Erythroblast (primary cell): ENCODE data around the gene SLC10A7.

Experiments used
- DNase-seq, 2 experiments: peaks; one replicate each; lab custom pipeline; 2025; lab: John Stamatoyannopoulos, UW
- GATA1 ChIP-seq: IDR thresholded peaks from 2 replicates; pipeline ENCODE4 v1.6.1; 2011; ENCODE audit warnings: low read depth, mild to moderate bottlenecking, control low read depth, low read length, moderate library complexity
- POLR2A ChIP-seq: IDR thresholded peaks from 2 replicates; pipeline ENCODE4 v1.6.1; 2011; ENCODE audit warnings: mild to moderate bottlenecking, low read length

Gene SLC10A7

DNA sequence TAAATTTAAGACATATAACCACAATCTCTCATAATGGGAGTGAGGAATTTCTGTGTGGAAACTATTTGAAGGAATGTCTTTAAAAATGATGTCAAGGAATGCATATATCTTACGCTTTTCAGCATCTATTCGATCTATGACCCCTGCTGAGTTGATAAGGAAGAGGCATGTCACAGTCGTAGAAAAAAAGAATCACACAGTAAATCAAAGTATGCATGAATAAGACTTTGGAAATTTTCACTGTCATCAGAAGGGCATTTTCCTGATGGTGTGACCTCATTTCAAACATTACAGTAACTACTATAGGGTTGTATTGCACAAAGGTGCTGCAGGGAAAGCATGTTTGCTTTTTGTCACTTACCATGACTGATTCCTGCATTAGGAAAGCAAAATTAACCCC lies 265.9 kb downstream of the SLC10A7 start:
- no peak for DNase-seq
- no peak for TF ChIP-seq GATA1

DNA sequence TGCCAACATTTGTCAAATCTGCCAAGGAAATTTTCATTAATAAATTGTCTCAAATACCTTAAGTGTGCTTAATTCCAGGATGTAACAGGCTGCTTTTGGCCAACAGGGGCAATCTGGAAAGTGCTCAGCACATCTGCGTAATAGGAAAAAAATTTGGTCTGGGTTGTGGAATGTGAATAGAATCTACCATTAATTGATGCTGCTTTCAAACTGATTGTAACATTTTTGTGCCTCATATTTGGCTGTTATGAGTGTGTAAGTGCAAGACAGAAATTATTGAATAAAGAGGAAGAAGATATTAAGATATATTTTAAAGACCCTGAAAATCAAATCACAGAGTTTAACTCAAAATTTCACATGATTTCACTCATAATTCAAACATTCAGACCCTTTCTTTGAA lies 266.3 kb downstream of the SLC10A7 start:
- DNase-seq, result no peak
- no peak for TF ChIP-seq POLR2A
- no peak for TF ChIP-seq GATA1

DNA sequence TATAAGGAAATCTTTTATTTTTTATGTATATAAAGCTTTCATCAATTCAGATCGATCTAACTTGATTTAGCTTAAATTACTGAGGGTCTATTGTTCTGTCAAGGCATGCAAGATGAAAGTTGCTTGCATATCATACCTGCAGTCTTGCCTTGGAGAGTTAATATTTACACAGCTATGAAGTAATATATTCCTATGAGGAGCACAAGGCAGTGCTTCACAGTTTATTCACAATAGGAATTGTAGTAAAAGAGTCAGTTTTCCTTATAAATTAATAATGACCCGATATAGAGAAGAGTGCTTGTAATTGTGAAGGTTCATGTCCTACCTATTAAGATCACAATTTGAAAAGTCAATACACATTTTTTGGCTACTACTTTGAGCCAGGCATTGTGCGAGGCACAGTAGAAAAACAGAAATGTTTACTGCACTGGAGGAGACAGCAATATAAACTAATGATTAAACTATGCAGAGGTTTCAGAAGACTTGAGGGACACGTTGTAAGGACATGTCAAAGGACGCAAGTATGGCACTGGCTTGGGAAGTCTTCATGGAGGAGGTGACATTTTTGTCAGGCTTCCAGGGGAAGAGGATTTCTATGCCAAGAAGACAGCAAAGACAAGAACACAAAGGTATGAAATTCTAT lies 268.6 kb downstream of the SLC10A7 start:
- no peak for DNase-seq
- TF ChIP-seq POLR2A (no peak), GATA1 (no peak)

DNA sequence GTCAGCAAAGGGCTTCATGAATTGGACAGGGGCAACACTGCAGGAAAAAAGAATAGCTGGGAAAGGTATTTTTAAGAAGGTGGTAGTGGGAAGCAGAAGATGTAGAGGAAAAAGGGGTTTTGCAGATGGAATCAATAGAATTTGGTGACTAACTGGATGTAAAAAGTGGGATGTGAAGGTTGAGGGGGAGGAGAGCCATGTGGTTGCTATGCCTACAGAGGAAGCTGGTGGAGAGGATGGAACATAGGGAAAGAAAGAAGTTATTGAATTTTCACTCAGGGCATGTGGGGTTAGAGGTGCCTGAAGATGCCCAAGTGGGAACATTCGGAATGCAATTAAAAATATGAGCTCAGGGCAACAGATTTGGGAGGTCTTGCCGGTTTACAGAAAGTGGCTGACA lies 274.4 kb downstream of the SLC10A7 start:
- TF ChIP-seq GATA1 (no peak), POLR2A (no peak)
- no peak for DNase-seq

DNA sequence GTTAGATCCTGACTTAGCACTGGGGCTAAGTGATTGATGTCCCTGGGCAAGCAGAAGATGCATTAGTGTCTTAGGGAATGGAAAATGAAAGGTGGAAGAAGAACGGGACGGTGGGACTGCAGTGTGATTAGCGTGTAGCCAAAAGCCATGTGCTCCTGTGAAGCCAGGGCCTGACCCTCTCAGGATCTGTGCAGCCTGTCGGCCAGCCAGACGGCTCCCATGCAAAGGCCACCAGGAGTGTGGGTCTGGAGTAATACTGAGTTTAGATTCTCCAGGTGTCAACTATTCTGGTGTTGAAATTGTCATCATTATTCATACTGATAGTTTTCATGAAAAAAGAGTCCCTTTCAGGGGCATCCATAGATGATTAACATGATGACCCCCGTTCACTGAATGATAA lies 275.4 kb downstream of the SLC10A7 start:
- no peak for TF ChIP-seq GATA1
- TF ChIP-seq POLR2A, result no peak
- no peak for DNase-seq

DNA sequence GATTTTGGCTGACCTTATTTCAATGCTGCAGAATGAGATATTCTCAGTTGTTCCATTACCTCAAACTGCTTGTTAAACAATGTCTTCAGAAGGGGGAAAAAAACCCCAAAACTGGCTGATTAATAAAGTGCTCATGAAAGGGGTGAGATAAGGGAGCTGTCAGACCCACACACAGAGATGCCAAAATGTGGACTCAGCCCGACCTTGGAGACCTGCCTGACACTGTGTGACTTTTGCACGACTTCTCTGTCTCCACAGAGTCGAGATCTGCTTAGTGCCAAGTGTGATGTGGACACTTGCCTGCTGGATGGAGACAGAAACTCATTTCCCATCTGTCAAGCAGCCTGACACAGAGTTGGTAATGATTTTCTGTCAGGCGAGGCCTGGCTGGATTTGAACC lies 275.9 kb downstream of the SLC10A7 start:
- DNase-seq, result no peak

DNA sequence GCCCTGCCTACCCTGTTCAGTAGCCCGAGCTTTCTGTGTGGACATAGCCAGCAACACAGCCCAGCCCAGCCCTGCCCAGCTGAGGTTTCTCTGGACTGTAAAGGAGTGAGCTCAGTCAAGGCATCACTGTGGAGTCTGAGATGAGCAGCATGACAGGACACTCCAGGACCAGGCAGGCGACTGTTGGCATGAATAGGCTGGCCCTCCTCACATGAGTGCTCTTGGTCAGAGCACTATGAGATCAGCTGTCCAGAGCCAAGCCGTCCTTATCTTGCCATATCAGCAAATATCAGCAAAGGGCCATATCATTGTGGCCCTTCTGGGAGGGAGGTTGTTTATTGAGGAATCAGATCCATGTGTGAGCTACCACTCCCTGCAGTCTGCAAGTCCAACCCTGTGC lies 276.5 kb downstream of the SLC10A7 start:
- TF ChIP-seq POLR2A (no peak), GATA1 (no peak)

More for the DNA sequence above, 275.9 kb downstream of the SLC10A7 start:
- no peak for TF ChIP-seq POLR2A
- TF ChIP-seq GATA1, result no peak

DNA sequence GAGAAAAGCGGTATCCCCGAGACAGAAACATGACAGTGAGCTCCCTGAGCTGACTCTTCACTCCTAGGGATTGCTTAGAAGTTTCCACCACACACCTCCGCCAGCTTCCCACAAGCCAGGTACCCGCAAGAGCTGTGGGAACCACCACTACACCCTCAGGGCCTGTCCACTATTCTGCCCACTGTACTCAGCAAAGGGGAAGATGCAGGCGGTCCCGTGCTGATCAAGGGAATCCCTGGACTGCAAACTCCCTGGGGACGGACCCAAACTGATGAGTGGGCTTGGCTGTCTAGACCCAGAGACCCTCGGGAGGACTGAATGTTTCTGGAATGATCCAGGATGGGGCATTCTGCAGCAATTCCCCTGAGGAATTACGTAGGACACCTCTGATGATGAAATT lies 277.2 kb downstream of the SLC10A7 start:
- no peak for DNase-seq
- TF ChIP-seq GATA1 (no peak), POLR2A (no peak)

More for the DNA sequence above, 276.5 kb downstream of the SLC10A7 start:
- peak; percentile 6 to 60 for DNase-seq

DNA sequence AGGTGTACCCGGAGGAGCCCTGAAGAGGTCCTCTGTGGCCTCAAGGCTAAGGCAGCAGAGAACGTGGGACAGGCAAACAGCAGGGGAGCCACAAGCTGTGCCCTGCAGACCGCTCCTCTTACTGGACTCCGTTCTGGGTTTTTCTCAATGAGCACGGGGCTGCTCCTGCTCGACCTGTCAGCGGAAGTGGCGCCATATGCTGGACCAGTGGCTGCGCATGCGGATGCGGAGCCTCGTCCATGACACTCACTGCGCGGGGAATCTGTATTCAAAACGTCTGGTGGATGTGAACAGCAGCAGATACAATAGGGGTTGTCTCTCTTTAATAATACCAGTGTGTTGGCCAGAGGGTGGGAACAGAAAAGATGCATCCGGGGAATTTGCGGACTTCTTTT lies 277.9 kb downstream of the SLC10A7 start:
- TF ChIP-seq POLR2A (no peak), GATA1 (no peak)
- DNase-seq, result no peak

DNA sequence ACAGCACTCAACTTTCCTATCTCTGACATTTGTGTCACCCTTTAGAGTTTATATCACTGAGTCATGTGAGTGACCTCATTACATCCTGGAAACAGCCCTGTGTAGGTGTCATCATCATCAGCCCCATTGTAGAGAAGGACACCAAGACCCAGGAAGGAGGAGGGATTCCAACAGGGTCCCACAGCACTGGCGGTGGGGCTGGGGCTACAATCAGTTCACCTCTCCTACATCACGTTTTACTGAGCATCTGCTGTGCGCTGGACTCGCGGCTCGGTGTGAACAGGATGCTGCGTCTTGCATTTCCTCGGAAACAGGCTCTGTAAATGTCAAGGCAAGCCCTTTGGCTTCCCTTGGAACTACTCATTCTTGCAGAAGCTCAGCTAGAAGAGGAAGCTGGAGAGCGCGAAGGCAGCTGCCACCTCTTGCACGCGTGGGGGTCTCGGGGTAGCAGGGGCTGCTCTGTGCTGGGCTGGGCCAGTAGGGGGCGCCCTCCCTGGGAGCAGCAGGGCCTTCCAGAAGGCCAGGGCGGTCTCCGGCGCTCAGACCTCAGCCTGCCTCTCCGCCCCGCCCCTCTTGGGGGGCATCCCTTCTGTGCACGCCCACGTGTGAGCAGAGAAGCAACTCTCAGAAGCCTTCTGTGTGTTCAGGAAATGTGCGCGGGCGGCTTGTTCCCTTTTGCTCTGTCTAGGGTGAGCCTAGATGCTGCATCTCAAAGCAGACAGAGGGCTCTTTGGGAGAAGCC lies 278.4 kb downstream of the SLC10A7 start:
- TF ChIP-seq GATA1 (no peak), POLR2A (no peak)
- DNase-seq, result peak; percentile 17 to 48

DNA sequence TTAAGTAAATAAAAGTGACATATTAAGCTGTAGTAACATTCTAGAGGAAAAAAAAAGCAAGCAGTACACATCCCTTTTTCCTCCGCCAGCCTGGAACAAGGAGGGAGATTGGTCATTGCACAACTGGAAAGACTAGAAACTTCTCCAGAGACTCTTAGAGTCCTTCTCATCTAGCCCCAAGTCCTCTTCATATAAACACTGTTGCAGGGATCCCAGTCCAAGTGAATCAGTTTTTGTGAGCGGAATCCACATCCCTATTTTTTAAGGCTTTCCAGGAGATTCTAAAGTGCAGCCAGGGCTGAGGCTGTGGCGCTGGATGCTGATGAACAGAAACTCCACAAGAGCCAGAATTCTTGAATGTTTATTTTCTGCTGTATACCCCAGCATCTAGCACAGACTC lies 283.6 kb downstream of the SLC10A7 start:
- TF ChIP-seq GATA1, result no peak
- TF ChIP-seq POLR2A, result no peak
- DNase-seq, result no peak

DNA sequence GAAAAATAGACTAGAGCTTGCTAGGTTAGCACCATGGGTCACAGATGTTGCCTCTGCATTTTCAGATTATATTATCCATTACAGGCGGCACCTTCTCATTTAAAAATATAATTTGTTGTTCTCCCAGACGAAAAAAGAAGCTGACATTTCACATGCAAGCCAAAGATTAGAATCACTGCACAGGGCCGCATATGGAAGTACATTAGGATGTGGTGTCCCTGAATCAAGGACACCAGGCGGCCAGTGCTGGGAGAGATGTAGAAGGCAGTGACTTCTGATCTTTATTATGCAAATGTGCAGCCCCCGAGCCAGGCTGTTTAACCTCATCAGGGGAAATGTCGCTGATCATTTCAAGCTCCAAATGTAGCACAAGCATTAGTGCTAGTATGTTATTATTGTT lies 284.6 kb downstream of the SLC10A7 start:
- TF ChIP-seq POLR2A (no peak), GATA1 (no peak)
- no peak for DNase-seq

DNA sequence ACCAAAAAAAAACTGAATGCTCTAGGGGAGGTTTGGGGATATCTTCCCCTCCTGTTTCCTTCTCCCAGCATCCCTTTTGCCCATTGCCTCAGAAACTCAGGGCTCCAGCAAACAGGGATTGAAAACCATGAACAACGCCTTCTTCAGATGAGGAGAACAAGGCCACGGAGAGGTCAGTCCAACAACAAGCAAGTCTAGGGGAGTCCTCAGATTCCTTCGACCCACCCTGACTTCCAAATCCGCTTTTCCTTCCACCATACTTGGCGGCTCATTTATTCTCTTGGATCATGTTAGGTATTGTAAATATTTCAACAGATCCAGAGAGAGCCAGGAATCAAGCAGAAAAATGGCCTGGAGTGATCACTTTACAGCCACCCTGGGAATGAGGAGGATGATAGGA lies 285.5 kb downstream of the SLC10A7 start:
- no peak for DNase-seq
- TF ChIP-seq GATA1, result no peak
- no peak for TF ChIP-seq POLR2A

DNA sequence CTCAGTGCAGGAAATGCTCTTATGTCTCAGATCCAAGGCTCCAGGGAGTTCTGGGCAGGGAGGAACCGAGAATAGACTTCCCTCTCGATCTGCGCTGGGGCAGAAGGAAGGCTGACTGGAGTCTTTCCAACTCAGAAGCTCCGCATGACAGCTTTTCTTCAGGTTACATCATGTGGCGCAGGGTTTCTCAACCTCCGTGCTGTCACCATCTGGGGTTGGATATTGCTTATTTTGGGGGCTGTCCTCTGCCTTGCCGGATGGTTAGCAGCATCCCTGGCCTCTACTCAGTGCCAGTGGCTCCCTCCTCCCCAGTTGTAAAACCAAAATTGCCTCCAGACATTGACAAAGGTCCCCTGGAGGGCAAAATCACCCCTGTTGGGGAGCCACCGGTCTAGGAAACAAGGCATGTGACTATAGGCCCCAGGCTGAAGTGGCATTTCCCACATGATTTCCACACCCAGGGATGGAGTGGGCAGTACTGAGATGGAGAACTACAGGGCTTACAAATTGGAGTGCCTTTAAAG lies 286.0 kb downstream of the SLC10A7 start:
- DNase-seq, result peak in 1 of 2 experiments; percentile 4
- no peak for TF ChIP-seq POLR2A
- no peak for TF ChIP-seq GATA1

DNA sequence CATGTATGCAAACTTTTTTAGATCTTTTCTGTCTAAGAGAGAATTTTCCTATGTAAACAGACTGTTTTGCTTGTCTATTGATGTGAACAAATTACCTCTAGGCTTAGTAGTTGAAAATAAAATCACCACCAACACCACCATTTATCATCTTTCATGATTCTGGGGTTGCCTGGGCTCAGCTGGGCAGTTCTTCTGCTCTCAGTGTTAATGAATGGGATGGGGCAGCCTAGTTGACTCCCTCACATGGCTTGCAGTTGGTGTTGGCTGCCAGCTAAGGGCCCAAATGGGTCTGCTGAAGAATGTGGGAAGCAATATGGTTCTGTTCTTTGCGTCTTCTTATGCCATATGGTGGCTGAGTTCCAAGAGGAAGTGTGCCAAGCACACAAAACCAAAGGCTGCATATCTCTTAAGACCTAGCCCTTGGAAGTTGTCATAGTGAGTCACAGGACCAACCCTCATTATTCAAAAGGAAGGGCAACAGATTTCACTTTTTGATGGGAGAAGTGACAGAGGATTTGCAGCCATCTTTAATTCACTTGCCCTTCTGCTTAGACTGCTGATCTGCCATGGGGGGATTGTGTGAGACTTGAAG lies 289.5 kb downstream of the SLC10A7 start:
- TF ChIP-seq POLR2A, result no peak
- no peak for TF ChIP-seq GATA1
- DNase-seq, result no peak
